HL-60 (cell line): ENCODE measurements around the gene IFI44L.

ENCODE experiments used
- DNase-seq, 2 experiments: peaks; one replicate each; pipeline ENCODE4 v3.0.0-alpha.2; 2010 to 2020; ENCODE audit warnings: low read depth in 1 of 2, low spot score in 1 of 2
- H3K27ac ChIP-seq: fragments of 250-450 bp; sonication (Bioruptor Pico); replicated peaks from 2 replicates; pipeline ENCODE4 v1.5.1; 2020; ENCODE audit warnings: mild to moderate bottlenecking, moderate library complexity
- H3K27me3 ChIP-seq: fragments of 250-450 bp; sonication (Bioruptor Pico); 2 replicates; pipeline ENCODE4 v1.5.1; 2021; ENCODE audit warnings: mild to moderate bottlenecking, moderate library complexity; ENCODE audit not compliant: insufficient read depth, poor library complexity, severe bottlenecking
- H3K4me3 ChIP-seq: replicated peaks from 2 replicates; pipeline ENCODE4 v1.5.1; 2011; ENCODE audit warnings: mild to moderate bottlenecking, control low read depth, low read length; ENCODE audit not compliant: insufficient read depth
- GABPA ChIP-seq: IDR thresholded peaks from 2 replicates; pipeline ENCODE4 v1.6.1; 2012; ENCODE audit warnings: low read depth
- POLR2AphosphoS5 ChIP-seq: IDR thresholded peaks from 2 replicates; pipeline ENCODE4 v1.6.1; 2012; ENCODE audit warnings: low read depth
- SPI1 ChIP-seq: IDR thresholded peaks from 2 replicates; pipeline ENCODE4 v1.6.1; 2012; ENCODE audit warnings: low read depth, mild to moderate bottlenecking, borderline replicate concordance
- TF ChIP-seq, protein P1 (sequence below): IDR thresholded peaks from 2 replicates; pipeline ENCODE4 v1.6.1; 2012; ENCODE audit warnings: low read depth; ENCODE audit not compliant: insufficient replicate concordance
- TF ChIP-seq, protein P2 (sequence below): IDR thresholded peaks from one replicate; pipeline ENCODE4 v1.5.1; 2011; ENCODE audit warnings: low read length, control low read depth, inconsistent platforms; ENCODE audit not compliant: insufficient read depth

Gene IFI44L

DNA sequence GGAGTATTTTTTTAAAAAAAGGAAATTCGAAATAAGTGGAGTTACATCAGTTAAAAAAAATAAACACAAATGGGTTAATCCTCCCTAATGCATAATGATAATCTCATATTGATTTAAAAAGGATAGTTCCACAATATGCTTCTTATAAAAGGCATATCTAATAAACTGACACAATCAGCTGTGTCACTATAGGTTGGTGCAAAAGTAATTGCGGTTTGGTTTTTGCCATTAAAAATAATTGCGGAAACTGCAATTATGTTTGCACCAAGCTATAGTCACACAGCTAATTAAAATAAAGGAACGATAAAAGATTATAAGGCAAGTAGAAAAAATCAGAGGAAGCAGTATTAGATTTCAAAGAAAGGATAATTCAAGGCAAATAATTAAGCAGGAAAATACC is 21.0 kb upstream of the IFI44L start:
- H3K27me3 ChIP-seq, result no peaks in the 10 kb centered on the region
- no peak overlapping the region for H3K4me3 ChIP-seq
- no peak for DNase-seq
- H3K27ac ChIP-seq, result no peak overlapping the region
- TF ChIP-seq SPI1, result no peak
- TF ChIP-seq, protein P1, sequence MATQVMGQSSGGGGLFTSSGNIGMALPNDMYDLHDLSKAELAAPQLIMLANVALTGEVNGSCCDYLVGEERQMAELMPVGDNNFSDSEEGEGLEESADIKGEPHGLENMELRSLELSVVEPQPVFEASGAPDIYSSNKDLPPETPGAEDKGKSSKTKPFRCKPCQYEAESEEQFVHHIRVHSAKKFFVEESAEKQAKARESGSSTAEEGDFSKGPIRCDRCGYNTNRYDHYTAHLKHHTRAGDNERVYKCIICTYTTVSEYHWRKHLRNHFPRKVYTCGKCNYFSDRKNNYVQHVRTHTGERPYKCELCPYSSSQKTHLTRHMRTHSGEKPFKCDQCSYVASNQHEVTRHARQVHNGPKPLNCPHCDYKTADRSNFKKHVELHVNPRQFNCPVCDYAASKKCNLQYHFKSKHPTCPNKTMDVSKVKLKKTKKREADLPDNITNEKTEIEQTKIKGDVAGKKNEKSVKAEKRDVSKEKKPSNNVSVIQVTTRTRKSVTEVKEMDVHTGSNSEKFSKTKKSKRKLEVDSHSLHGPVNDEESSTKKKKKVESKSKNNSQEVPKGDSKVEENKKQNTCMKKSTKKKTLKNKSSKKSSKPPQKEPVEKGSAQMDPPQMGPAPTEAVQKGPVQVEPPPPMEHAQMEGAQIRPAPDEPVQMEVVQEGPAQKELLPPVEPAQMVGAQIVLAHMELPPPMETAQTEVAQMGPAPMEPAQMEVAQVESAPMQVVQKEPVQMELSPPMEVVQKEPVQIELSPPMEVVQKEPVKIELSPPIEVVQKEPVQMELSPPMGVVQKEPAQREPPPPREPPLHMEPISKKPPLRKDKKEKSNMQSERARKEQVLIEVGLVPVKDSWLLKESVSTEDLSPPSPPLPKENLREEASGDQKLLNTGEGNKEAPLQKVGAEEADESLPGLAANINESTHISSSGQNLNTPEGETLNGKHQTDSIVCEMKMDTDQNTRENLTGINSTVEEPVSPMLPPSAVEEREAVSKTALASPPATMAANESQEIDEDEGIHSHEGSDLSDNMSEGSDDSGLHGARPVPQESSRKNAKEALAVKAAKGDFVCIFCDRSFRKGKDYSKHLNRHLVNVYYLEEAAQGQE, result no peak
- TF ChIP-seq POLR2AphosphoS5, result no peak
- TF ChIP-seq, protein P2, sequence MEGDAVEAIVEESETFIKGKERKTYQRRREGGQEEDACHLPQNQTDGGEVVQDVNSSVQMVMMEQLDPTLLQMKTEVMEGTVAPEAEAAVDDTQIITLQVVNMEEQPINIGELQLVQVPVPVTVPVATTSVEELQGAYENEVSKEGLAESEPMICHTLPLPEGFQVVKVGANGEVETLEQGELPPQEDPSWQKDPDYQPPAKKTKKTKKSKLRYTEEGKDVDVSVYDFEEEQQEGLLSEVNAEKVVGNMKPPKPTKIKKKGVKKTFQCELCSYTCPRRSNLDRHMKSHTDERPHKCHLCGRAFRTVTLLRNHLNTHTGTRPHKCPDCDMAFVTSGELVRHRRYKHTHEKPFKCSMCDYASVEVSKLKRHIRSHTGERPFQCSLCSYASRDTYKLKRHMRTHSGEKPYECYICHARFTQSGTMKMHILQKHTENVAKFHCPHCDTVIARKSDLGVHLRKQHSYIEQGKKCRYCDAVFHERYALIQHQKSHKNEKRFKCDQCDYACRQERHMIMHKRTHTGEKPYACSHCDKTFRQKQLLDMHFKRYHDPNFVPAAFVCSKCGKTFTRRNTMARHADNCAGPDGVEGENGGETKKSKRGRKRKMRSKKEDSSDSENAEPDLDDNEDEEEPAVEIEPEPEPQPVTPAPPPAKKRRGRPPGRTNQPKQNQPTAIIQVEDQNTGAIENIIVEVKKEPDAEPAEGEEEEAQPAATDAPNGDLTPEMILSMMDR, result no peak
- no peak for TF ChIP-seq GABPA

DNA sequence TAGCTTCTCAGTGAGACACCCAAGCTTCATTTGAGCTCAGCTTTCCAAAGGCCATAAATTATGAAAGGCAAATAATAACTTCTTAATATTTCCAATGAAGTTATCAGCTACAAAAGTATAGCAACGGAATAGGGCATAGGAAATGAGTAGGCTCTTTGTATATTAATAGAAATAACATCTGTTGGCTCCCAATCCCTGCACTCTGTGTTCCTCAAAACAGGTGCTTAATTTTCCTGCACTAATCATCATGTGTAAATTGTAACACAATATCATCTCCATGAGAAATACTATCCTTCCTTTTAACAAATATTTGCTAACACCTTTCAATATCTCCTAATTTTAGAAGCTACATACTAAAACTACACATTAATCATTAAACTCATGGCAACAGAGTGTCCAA is 19.2 kb upstream of the IFI44L start:
- Histone ChIP-seq H3K27ac (no peak overlapping the region), H3K4me3 (no peak overlapping the region), H3K27me3 (no peaks in the 10 kb centered on the region)
- DNase-seq, result no peak
- TF ChIP-seq SPI1 (no peak), POLR2AphosphoS5 (no peak), GABPA (no peak)
- TF ChIP-seq, protein P1, result no peak
- TF ChIP-seq, protein P2, result no peak

DNA sequence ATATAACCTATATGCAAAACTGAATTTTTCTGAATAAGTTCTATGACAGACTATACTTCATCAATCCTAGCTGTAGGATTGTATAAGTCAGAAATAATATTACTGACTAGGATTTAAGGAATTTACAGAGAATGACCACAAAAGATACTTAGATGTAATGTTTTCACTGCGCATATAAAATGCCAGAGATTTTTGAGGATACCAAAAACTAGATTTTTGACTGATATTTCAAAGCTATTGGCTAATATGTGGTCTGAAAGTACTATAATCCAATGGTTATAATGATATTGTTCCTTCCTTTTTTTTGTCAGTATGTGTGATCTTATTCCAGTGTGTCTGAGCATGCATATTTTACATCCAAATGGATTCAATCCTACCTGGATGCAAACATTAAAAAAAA is 17.0 kb upstream of the IFI44L start:
- TF ChIP-seq, protein P1, result no peak
- TF ChIP-seq, protein P2, result no peak
- no peak for TF ChIP-seq POLR2AphosphoS5
- DNase-seq, result no peak
- H3K27ac ChIP-seq, result no peak overlapping the region
- no peaks in the 10 kb centered on the region for H3K27me3 ChIP-seq
- H3K4me3 ChIP-seq, result no peak overlapping the region
